DOHH2 (cell line): Measurements from ENCODE around the gene RBM44.

Source experiments
- H3F3A ChIP-seq: fragments of 200-600 bp; sonication (generic), shearing (Covaris generic); 2 replicates; pipeline ENCODE4 v1.6.0; 2016; ENCODE audit warnings: antibody characterized with exemption, mild to moderate bottlenecking; ENCODE audit not compliant: control insufficient read depth, insufficient read depth
- H3K27ac ChIP-seq: fragments of 200-600 bp; sonication (generic); 2 replicates; pipeline ENCODE4 v1.5.1; 2014; ENCODE audit warnings: low read depth, mild to moderate bottlenecking, low read length, moderate library complexity
- H3K27me3 ChIP-seq: fragments of 200-600 bp; sonication (generic); 2 replicates; pipeline ENCODE4 v1.6.1; 2014; ENCODE audit warnings: mild to moderate bottlenecking, low read length, mixed read lengths; ENCODE audit not compliant: control insufficient read depth
- H3K36me3 ChIP-seq: fragments of 200-600 bp; sonication (generic); 2 replicates; pipeline ENCODE4 v1.6.1; 2014; ENCODE audit warnings: mild to moderate bottlenecking, low read length, moderate library complexity, mixed read lengths; ENCODE audit not compliant: control insufficient read depth
- H3K4me1 ChIP-seq: fragments of 200-600 bp; sonication (generic); 2 replicates; pipeline ENCODE4 v1.6.1; 2014; ENCODE audit warnings: mild to moderate bottlenecking, low read length, mixed read lengths; ENCODE audit not compliant: control insufficient read depth
- H3K4me2 ChIP-seq: fragments of 200-600 bp; sonication (generic); 2 replicates; pipeline ENCODE4 v1.6.0; 2014; ENCODE audit warnings: mild to moderate bottlenecking, low read length, moderate library complexity
- H3K4me3 ChIP-seq: fragments of 200-600 bp; sonication (generic); 2 replicates; pipeline ENCODE4 v1.5.1; 2014; ENCODE audit warnings: mild to moderate bottlenecking, low read length, mixed read lengths
- H3K79me2 ChIP-seq: fragments of 200-600 bp; sonication (generic); 2 replicates; pipeline ENCODE4 v1.6.1; 2014; ENCODE audit warnings: mild to moderate bottlenecking, low read length, mixed read lengths; ENCODE audit not compliant: control insufficient read depth
- H3K9me2 ChIP-seq: fragments of 200-600 bp; sonication (generic); replicated peaks from 2 replicates; pipeline ENCODE4 v1.6.1; 2014; ENCODE audit warnings: mild to moderate bottlenecking, low read length, mixed read lengths; ENCODE audit not compliant: control insufficient read depth
- H3K9me3 ChIP-seq: fragments of 200-600 bp; sonication (generic); 2 replicates; pipeline ENCODE4 v1.6.1; 2014; ENCODE audit warnings: antibody characterized with exemption, low read length, mixed read lengths; ENCODE audit not compliant: control insufficient read depth, insufficient read depth
- H4K20me1 ChIP-seq: fragments of 200-600 bp; sonication (generic); 2 replicates; pipeline ENCODE4 v1.6.0; 2014; ENCODE audit warnings: low read depth, mild to moderate bottlenecking, antibody characterized with exemption, low read length, moderate library complexity; ENCODE audit not compliant: control insufficient read depth, insufficient read depth
- EZH2phosphoT487 ChIP-seq: fragments of 200-600 bp; sonication (generic); IDR thresholded peaks from 2 replicates; pipeline ENCODE4 v1.6.1; 2017; ENCODE audit warnings: borderline replicate concordance, mild to moderate bottlenecking, antibody characterized with exemption, low read length, moderate library complexity, mixed read lengths
- TF ChIP-seq, protein P1 (sequence below): fragments of 200-600 bp; sonication (generic); IDR thresholded peaks from one replicate; pipeline ENCODE4 v1.5.1; 2014; ENCODE audit warnings: antibody characterized with exemption, mild to moderate bottlenecking, low read depth, low read length; ENCODE audit not compliant: poor library complexity, severe bottlenecking

Gene RBM44

DNA sequence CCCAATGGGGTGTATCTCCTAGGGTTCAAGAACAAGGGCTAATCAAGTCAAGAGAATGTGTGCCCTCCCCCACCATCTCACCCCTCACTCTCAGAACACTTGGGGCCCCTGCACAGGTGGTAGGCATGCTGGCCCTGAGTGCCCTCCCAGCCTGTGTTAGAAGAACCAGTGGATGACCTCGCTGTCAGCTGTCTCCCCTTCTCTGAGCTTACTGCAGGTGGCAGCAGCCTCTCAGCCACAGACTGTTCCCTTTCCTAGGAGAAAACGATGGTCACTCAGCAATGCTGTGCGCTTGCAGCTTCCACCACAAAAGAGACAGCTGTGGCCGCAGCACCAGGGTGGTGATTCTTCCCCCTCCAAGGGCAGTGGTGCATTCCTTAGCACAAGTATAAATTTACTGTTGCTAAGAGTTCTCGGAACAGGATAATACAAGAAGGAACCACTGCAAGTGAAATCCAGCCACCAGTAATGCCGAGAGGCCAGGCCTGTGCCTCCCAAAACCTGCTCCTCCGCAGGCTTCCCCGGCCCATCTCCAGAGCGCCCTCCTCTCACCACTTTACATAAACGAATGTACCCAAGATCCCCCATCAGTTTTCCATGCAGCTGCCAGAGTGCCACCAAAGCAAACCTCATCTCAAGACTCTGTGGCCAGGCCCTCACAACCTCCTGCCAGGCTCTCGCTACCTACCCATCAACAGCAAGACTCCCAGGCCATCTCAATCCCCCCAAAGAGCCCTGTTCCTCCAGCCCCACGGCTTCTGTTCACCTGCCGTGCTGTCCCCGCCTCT lies 59.9 kb downstream of the RBM44 start:
- H3K79me2 ChIP-seq: no peaks in the 10 kb centered on the region
- H3K27ac ChIP-seq: no peak overlapping the region
- H3K4me3 ChIP-seq: no peak overlapping the region
- no peaks in the 10 kb centered on the region for H3K36me3 ChIP-seq
- no peak overlapping the region for H3K4me2 ChIP-seq
- TF ChIP-seq, protein P1, sequence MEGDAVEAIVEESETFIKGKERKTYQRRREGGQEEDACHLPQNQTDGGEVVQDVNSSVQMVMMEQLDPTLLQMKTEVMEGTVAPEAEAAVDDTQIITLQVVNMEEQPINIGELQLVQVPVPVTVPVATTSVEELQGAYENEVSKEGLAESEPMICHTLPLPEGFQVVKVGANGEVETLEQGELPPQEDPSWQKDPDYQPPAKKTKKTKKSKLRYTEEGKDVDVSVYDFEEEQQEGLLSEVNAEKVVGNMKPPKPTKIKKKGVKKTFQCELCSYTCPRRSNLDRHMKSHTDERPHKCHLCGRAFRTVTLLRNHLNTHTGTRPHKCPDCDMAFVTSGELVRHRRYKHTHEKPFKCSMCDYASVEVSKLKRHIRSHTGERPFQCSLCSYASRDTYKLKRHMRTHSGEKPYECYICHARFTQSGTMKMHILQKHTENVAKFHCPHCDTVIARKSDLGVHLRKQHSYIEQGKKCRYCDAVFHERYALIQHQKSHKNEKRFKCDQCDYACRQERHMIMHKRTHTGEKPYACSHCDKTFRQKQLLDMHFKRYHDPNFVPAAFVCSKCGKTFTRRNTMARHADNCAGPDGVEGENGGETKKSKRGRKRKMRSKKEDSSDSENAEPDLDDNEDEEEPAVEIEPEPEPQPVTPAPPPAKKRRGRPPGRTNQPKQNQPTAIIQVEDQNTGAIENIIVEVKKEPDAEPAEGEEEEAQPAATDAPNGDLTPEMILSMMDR: peak; percentile 74
- TF ChIP-seq EZH2phosphoT487: no peak
- 0 out of 2 replicates have a peak, but pooled peaks cover 3% of the 10 kb centered on the region for H3F3A ChIP-seq
- no peaks in the 10 kb centered on the region for H3K9me2 ChIP-seq
- H4K20me1 ChIP-seq: no peaks in the 10 kb centered on the region
- peaks cover 12% of the 10 kb centered on the region for H3K4me1 ChIP-seq
- no peaks in the 10 kb centered on the region for H3K9me3 ChIP-seq
- H3K27me3 ChIP-seq: peaks cover 16% of the 10 kb centered on the region

DNA sequence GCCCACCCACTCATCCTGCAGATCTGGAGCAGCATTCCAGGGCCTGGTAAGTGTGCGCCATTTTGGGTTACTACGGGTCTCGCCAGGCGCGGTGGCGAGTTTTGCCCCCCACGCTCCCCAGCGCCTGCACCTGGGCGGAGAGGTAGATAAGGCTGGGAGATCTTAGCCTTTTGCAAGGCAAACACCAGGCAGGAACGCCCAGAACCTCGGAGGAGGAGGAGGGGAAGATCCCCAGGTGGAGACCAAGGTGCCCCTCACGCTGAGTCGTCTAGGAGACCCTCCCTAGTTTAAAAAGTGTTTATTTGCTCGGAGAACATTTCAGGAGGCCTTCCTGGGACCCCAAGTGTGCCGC lies 60.5 kb downstream of the RBM44 start:
- H3K27ac ChIP-seq: no peak overlapping the region
- no peak overlapping the region for H3K4me3 ChIP-seq
- no peak for TF ChIP-seq EZH2phosphoT487
- TF ChIP-seq, protein P1: no peak
- 0 out of 2 replicates have a peak, but pooled peaks cover 3% of the 10 kb centered on the region for H3F3A ChIP-seq
- no peaks in the 10 kb centered on the region for H3K9me3 ChIP-seq
- H3K9me2 ChIP-seq: no peaks in the 10 kb centered on the region
- H4K20me1 ChIP-seq: no peaks in the 10 kb centered on the region
- H3K79me2 ChIP-seq: no peaks in the 10 kb centered on the region
- H3K4me1 ChIP-seq: peaks cover 12% of the 10 kb centered on the region
- H3K27me3 ChIP-seq: peaks cover 16% of the 10 kb centered on the region
- no peaks in the 10 kb centered on the region for H3K36me3 ChIP-seq
- no peak overlapping the region for H3K4me2 ChIP-seq

DNA sequence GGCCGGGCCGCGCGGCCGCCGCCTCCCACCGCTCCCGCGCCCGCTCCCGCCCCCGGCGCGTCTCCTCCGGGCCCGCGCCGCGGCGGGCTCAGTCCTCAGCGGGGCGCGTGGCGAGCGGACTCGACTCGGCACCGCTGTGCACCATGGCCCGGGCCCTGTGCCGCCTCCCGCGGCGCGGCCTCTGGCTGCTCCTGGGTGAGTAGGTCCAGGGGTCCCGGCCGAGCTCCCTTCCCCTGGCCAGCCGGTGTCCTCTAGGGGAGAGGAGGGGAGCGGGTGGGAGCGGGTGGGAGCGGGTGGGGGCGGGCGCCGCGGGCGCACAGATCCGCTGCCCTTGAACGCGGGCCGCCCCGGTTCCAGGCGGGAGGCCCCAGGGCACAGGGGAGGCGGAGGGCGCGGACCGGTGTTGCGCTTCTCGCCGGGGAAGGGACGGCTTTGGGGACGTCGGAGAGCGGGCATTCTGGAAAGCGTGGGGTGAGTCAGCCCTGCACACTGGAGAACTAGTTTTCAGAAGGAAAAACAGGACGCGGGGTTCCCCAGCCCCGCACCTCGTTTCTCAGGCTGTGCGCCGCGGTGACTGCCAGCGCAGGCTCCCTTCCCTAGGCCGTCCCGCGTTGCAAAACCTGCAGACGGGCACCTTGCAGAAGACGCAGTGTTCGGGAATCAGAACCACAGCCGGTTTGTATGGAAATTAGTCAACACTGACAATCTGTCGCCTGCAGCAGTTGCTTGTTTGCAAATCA lies 61.1 kb downstream of the RBM44 start, which contains the start of gene RAMP1:
RAMP1 (plus strand) TSS at position 91 of the 740 bp plus-strand sequence; CDS start at position 144, 53 bp downstream.
- H4K20me1 ChIP-seq: no peaks in the 10 kb centered on the region
- peaks cover 12% of the 10 kb centered on the region for H3K4me1 ChIP-seq
- no peak within 1 kb of the TSS for H3K27ac ChIP-seq
- TF ChIP-seq, protein P1: no peak
- TF ChIP-seq EZH2phosphoT487: peak; percentile 44; the same call in 1 of the 2 replicates
- no peaks in the 10 kb centered on the region for H3K9me2 ChIP-seq
- no peaks in the 10 kb centered on the region for H3K9me3 ChIP-seq
- H3K4me2 ChIP-seq: 0 out of 2 replicates have a peak within 1 kb of the TSS, but pooled peaks have one; percentile 8
- no peaks in the 10 kb centered on the region for H3K36me3 ChIP-seq
- H3K27me3 ChIP-seq: peaks cover 16% of the 10 kb centered on the region
- H3K79me2 ChIP-seq: no peaks in the 10 kb centered on the region
- 0 out of 2 replicates have a peak, but pooled peaks cover 3% of the 10 kb centered on the region for H3F3A ChIP-seq
- no peak within 1 kb of the TSS for H3K4me3 ChIP-seq
